ENCODE results near the gene DECR2. TPM values are rescaled to one million over a fixed set of nuclear protein-coding genes. Genes with fewer than 3 reads are reported as not detected.

DECR2 gene
- total RNA-seq, 6 donors from 2014 or later, result 8.6 to 22.4 (median 14.6) TPM

GRCh38 chr16:370443-370842 is 31.2 kb upstream of the DECR2 start, which contains the start of gene MRPL28:
Gene MRPL28 (minus strand): TSS chr16:370538. CDS start chr16:370218, 320 bp downstream.
- Histone ChIP-seq H3K27me3 (no peaks in the 10 kb centered on the region), H3K9me3 (no peaks in the 10 kb centered on the region), H3K36me3 (peaks cover 11 to 73% (median 59%) of the 10 kb centered on the region in 4 donors), H3K27ac (peak within 1 kb of the TSS; percentile 63 to 81 (median 73)), H3K4me1 (peaks cover 11 to 23% (median 18%) of the 10 kb centered on the region in 4 donors), H3K4me3 (peak within 1 kb of the TSS in 3 of 4 donors; percentile 54 to 60 (median 58))
- TF ChIP-seq, protein P1, sequence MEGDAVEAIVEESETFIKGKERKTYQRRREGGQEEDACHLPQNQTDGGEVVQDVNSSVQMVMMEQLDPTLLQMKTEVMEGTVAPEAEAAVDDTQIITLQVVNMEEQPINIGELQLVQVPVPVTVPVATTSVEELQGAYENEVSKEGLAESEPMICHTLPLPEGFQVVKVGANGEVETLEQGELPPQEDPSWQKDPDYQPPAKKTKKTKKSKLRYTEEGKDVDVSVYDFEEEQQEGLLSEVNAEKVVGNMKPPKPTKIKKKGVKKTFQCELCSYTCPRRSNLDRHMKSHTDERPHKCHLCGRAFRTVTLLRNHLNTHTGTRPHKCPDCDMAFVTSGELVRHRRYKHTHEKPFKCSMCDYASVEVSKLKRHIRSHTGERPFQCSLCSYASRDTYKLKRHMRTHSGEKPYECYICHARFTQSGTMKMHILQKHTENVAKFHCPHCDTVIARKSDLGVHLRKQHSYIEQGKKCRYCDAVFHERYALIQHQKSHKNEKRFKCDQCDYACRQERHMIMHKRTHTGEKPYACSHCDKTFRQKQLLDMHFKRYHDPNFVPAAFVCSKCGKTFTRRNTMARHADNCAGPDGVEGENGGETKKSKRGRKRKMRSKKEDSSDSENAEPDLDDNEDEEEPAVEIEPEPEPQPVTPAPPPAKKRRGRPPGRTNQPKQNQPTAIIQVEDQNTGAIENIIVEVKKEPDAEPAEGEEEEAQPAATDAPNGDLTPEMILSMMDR (IDR thresholded peaks at IDR 0.05), result no peak
- peak in 1 of 4 donors; percentile 41 for TF ChIP-seq POLR2A (IDR thresholded peaks at IDR 0.05)
- peak; percentile 75 to 82 for TF ChIP-seq POLR2AphosphoS5 (IDR thresholded peaks at IDR 0.05)
- no peak for TF ChIP-seq EP300 (IDR thresholded peaks at IDR 0.05)
- DNase-seq, result peak; percentile 96
- WGBS, 2 donors, result 0 to 1% methylated on average over 20 to 21 of the region's 30 CpGs
- ATAC-seq (ENCODE audit: low FRiP score in 2 of 2), result peak; percentile 93 to 97

DNA sequence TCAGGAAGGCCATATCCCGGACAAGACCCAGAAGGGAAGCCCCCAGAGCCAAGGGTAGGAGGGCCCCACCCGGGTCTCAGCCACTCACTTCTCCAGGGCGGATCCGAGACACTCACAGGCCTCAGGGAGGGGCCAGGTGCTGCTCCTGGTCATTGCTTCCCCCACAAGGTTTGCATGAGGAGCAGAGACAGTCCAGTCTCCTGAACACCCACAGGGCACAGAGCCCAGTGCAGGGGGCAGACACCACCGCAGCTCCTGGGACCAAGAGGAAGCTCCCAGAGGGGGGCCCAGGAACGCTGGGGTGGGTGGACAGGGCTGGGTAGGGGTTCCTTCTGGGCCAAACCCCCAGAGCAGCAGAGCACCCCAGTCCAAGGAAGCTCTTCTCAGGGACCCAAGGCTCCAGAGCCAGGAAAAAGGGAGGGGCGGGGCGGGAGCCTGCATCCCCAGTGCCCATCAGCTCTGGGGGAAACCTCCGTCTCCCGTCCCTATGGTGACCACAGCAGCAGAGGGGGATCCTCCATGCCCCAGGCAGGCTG is 30.6 kb upstream of the DECR2 start:
- Histone ChIP-seq H3K36me3 (peaks cover 11 to 79% (median 62%) of the 10 kb centered on the region in 4 donors), H3K27me3 (no peaks in the 10 kb centered on the region), H3K4me3 (peak overlapping the region in 2 of 4 donors; percentile 58 to 60), H3K4me1 (peaks cover 11 to 23% (median 18%) of the 10 kb centered on the region in 4 donors), H3K27ac (peak overlapping the region; percentile 63 to 81 (median 73)), H3K9me3 (no peaks in the 10 kb centered on the region)
- DNase-seq (no peak), ATAC-seq (ENCODE audit: low FRiP score in 2 of 2) (no peak)
- WGBS, 2 donors, result 24 to 50% methylated on average over 4 to 6 of the region's 10 CpGs
- TF ChIP-seq POLR2A (IDR thresholded peaks at IDR 0.05) (no peak), POLR2AphosphoS5 (IDR thresholded peaks at IDR 0.05) (no peak), EP300 (IDR thresholded peaks at IDR 0.05) (no peak)
- TF ChIP-seq, protein P1 (IDR thresholded peaks at IDR 0.05), result no peak

DNA sequence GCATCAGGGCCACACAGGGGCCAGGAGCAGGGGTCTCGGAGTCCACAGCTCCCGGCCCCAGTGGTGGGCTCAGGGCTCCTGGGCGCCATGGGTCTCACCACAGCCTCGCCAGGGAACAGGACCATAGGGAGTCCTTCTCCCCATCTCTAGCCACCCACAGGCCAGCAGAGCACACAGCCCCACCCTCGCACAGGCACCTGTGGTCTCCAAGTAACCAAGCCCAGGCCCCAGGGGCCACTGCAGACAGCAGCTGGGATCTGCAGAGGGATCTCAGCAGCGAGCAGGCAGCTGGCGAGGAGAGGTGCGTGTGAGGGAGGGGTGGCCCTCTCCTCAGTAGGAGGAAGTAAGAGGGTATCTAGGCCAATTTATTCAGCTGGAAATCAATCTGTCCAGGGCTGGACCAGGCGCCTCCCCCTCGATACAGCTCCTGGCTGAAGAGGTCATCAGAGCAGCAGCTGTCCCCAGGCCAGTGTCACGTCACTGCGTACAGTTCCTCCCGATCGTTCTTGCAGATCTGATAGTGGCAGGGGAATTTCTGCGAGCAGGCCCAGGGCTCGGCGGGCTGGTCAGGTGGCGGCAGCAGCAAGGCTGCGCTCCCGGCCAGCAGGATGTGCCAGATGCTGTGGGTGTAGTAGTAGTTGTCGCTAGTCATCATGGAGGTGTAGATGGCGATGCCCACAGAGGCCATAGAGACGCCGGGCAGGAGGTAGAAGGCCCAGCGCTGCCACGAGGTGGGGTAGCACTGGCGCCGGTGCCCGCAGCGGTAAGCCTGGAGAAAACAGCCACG is 30.0 kb upstream of the DECR2 start:
- DNase-seq, result peak in 1 of 2 donors; percentile 70
- Histone ChIP-seq H3K4me3 (no peak overlapping the region), H3K36me3 (peaks cover 11 to 80% (median 64%) of the 10 kb centered on the region in 4 donors), H3K27ac (peak overlapping the region in 3 of 4 donors; percentile 71 to 81 (median 75)), H3K9me3 (no peaks in the 10 kb centered on the region), H3K27me3 (no peaks in the 10 kb centered on the region), H3K4me1 (peaks cover 11 to 23% (median 18%) of the 10 kb centered on the region in 4 donors)
- TF ChIP-seq, protein P1 (IDR thresholded peaks at IDR 0.05), result no peak
- no peak for TF ChIP-seq EP300 (IDR thresholded peaks at IDR 0.05)
- TF ChIP-seq POLR2AphosphoS5 (IDR thresholded peaks at IDR 0.05), result no peak
- no peak for TF ChIP-seq POLR2A (IDR thresholded peaks at IDR 0.05)
- WGBS, 2 donors, result 89 to 94% methylated on average over 21 to 26 of the region's 31 CpGs
- no peak for ATAC-seq (ENCODE audit: low FRiP score in 2 of 2)

DNA sequence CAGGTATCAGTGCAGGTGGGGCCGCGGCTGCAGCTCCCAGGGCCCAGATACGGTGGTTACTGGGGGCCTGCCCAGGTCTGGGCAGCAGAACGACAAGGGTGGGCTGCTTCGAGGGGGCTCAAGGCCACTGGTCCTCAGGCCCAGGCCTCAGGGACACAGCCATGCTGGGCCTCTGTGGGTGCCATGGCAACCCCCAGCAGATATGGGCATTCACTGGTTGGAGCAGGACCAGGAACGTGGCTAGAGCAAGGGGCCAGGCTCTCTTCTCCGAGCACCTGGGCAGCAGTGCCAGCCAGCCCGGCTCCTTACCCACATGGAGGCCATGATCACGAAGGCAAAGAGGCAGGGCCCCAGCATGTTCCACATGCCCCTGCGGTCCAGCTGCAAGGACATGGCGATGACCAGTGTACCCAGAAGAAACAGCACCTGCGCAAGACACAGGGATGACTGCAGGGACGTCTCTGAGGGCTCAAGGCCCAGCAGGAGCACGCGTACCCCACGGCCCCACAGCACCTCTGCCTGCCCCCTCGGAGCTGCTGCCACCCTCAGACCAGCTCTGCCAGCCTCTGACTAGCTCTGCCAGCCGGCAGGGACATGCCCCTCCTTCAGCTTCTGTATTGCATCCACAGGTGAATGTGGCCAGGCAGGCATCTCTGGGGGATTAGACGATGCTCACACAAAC is 29.2 kb upstream of the DECR2 start:
- WGBS, 2 donors, result 91 to 93% methylated on average over 14 to 17 of the region's 19 CpGs
- TF ChIP-seq POLR2AphosphoS5 (IDR thresholded peaks at IDR 0.05) (no peak), EP300 (IDR thresholded peaks at IDR 0.05) (no peak), POLR2A (IDR thresholded peaks at IDR 0.05) (no peak)
- TF ChIP-seq, protein P1 (IDR thresholded peaks at IDR 0.05), result no peak
- Histone ChIP-seq H3K27me3 (no peaks in the 10 kb centered on the region), H3K9me3 (no peaks in the 10 kb centered on the region), H3K4me1 (peaks cover 11 to 23% (median 18%) of the 10 kb centered on the region in 4 donors), H3K27ac (no peak overlapping the region), H3K36me3 (peaks cover 9 to 80% (median 64%) of the 10 kb centered on the region in 4 donors), H3K4me3 (no peak overlapping the region)
- ATAC-seq (ENCODE audit: low FRiP score in 2 of 2), result no peak
- peak in 1 of 2 donors; percentile 59 for DNase-seq
